ENCODE data around the gene SMARCE1. TPM values are rescaled to one million over a fixed set of nuclear protein-coding genes. Genes with fewer than 3 reads are reported as not detected.

The SMARCE1 gene
- total RNA-seq = 56.9 TPM
- long read RNA-seq, full-length matches to known transcripts = 11 of 12 reads
- long read RNA-seq, partial matches to known transcripts = 1 of 12 reads
- long read RNA-seq, other reads (novel, unspliced or antisense) = 0 of 12 reads

GRCh38 chr17:40647624-40648383, at the start of gene SMARCE1:
Gene SMARCE1 (minus strand): TSS chr17:40647818. CDS start chr17:40645802, 2,016 bp downstream.
- intact Hi-C loops (cut with DNase I) = no loop called here
- peak; percentile 91 for ATAC-seq
- peak; percentile 82 for DNase-seq (ENCODE audit: missing footprints)

DNA sequence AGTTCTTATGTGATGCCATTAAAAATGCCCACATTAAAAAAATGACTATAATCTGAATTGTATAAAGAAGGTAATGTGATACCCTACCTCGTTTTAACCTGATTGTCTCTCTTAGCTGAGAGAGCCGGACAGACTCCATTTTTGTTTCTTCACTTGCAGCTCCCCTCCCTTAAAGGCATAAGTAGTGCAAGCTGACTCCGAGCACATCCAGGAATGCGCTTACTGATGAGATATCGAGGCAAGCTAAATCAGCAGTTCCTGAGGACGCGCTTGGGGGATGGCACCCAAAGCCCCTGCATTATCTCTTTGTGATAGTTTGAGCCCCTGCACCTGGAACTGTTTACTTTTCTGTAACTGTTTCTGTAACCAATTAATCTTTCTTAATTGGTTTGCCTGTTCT, 49.7 kb upstream of the SMARCE1 start:
- DNase-seq (ENCODE audit: missing footprints) = no peak
- intact Hi-C loops (cut with DNase I) = no loop called here
- ATAC-seq = no peak

- DNase-seq (ENCODE audit: missing footprints) (no peak), ATAC-seq (no peak)
- intact Hi-C loops (cut with DNase I) = no loop called here
These were observed 49.0 kb upstream of the SMARCE1 start for GRCh38 chr17:40696651-40697072.

- intact Hi-C loops (cut with DNase I) = no loop called here
- DNase-seq (ENCODE audit: missing footprints) = no peak
- no peak for ATAC-seq
These were observed 48.4 kb upstream of the SMARCE1 start for GRCh38 chr17:40695874-40696472.

DNA sequence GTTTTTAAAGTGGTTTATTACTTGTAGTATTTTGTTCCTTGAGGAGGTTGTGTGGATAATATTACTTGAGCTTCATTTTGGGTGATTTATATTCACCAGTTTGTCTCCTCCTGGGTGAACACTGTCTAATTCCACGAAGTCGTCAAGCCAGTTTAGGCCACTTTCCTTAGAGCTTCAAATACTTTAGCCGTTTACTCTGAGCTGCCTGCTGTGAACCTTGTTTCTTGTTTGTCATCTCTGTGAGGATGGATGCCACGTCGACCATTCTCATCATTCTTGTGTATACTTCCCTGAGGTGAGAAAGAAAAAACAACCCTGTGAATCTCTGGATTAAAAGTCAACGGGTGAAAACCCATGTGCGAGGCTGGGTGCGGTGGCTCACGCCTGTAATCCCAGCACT, 47.0 kb upstream of the SMARCE1 start:
- intact Hi-C loops (cut with DNase I) = no loop called here
- DNase-seq (ENCODE audit: missing footprints) = no peak
- ATAC-seq = no peak

DNA sequence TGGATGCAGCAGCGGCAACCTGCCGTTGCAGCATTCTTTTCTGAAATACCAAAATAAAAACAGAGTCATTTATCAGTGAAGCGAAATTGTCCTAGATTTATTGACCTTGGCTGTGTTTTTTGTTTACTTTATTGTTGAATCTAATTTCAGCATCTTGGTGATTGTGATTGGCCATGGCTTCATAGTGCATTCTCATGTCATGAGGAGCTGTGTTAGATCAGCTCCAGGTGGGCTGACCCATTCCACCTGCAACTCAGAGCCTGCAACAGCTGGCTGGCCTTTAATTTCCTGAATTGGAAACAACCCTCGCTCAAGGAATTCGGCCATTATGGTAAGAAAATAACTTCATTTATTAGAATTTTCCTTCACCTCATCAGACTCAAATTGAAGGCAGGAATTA, 39.5 kb upstream of the SMARCE1 start:
- no peak for DNase-seq (ENCODE audit: missing footprints)
- ATAC-seq = no peak
- intact Hi-C loops (cut with DNase I) = no loop called here

DNA sequence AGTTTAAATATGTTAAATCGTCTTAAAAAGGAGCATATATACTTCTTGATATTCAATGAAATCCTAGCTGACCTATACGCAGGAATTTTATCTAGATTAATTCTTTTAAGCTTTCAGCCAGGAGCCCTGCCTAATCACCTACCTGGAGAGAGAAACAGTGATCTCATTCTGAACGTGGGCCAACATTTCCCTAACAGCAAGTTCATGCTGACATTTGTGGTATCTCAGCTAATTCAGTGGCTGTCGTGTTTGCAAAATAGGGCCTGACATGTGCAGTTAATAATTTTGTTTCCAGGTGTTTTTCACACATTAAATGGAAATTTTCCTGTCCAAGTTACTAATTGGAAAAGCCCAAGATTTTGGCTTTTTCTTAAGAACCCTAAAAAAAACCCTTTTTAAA, 38.6 kb upstream of the SMARCE1 start:
- no peak for ATAC-seq
- intact Hi-C loops (cut with DNase I) = no loop called here
- no peak for DNase-seq (ENCODE audit: missing footprints)

DNA sequence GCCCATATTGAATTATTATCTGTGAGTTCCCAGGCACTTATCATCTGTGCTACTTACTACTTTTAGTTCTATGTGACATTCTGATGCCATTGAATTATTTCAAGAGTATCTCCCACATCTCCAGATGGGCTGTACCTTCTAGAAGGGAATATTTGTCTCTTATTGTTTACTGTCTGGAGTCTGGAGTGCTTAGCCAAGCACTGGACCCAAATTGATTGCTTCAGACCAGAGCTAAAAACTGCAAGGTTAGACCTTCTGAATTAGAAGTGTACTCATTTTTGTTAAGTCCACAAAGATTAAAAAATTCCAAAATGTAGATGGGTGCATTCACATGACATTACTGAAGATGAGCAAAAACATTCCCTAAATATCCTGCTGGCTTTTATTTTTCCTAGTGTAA, 33.4 kb upstream of the SMARCE1 start:
- intact Hi-C loops (cut with DNase I) = no loop called here
- DNase-seq (ENCODE audit: missing footprints) (no peak), ATAC-seq (no peak)

- ATAC-seq (no peak), DNase-seq (ENCODE audit: missing footprints) (no peak)
- intact Hi-C loops (cut with DNase I) = no loop called here
These were observed 31.9 kb upstream of the SMARCE1 start for GRCh38 chr17:40679523-40679907.

- DNase-seq (ENCODE audit: missing footprints) = no peak
- ATAC-seq = no peak
- intact Hi-C loops (cut with DNase I) = no loop called here
These were observed 31.4 kb upstream of the SMARCE1 start for GRCh38 chr17:40678902-40679522.

GRCh38 chr17:40675905-40676304, 28.3 kb upstream of the SMARCE1 start:
- intact Hi-C loops (cut with DNase I) = no loop called here
- no peak for ATAC-seq

GRCh38 chr17:40672654-40673053, 25.0 kb upstream of the SMARCE1 start:
- intact Hi-C loops (cut with DNase I) = no loop called here
- no peak for ATAC-seq
- DNase-seq (ENCODE audit: missing footprints) = no peak

More at GRCh38 chr17:40675905-40676304, 28.3 kb upstream of the SMARCE1 start:
- DNase-seq (ENCODE audit: missing footprints) = no peak

DNA sequence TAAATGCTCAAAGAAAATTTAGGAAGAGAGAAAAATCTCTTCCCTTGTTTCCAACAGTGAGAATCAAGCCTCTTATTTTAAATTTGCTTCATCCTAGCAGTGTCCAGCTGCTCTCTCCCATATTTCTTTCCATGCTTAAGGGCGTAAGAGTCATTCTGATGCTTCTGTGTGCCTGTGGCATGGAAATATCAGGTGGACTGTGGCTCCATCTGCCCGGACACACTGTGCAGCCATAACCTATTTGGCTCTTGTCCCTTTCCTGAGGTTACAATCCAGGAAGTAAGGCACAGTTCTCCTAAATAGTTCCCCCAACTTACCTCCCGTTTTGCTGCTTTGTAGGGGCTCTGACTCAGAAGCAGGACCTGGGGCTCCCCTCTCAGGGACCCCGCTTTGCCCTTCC, 23.7 kb upstream of the SMARCE1 start:
- no peak for DNase-seq (ENCODE audit: missing footprints)
- intact Hi-C loops (cut with DNase I) = no loop called here
- no peak for ATAC-seq

DNA sequence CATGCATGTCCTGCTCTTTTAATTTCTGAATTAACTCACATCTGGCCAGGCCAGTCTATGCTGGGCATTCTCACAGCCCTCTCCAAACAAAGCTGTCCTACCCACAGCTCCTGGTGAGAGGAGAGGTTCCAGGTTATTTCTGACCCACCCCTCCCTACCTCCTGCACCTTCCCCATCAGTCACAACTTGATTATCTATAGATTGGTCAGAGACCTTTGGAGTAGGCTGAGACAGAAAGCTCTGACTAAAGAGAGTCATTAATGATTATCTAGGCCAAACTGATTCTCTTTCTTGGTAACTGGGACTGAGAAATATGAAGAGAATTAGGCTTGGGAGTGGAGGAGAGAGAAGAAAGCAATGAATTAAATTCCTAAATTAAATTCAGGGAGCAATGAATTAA, 18.7 kb upstream of the SMARCE1 start:
- ATAC-seq = no peak
- DNase-seq (ENCODE audit: missing footprints) = no peak
- intact Hi-C loops (cut with DNase I) = no loop called here

DNA sequence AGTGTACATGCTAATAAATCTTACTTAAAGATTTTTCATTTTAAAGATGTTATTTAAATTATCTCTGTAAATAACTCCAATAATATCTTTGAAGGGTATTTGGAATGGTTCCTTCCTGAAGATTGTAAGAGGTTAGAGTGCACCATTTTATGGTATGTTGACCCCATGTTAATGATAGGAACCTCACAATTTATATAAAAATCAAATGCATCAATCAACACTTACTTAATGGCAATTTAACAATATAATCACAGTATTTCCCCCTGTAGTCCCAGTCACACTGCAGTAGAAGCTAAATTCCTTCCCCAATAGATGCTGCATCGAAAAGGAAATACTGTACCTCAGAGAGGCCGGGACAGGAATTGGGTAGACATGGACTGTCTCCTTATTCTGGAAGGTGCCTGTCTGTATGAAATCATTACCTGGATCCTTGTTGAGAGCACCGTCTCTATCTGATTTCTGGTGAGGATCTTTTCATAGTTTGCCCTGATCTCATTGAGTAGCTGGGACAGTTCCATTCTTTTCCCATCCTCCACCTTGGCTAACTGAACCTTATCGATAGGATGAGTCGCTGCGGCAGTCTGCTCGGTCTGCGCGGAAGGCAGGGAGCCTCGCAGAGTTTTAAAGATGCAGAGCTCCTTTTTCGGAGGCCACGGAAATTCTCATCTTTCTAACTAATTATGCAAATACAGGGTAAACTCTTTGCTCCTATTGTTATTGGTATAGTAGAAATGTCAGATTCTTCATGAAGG, 17.1 kb upstream of the SMARCE1 start, which contains the start of gene KRT222:
Gene KRT222 (minus strand): TSS at position 596 of the 752 bp plus-strand sequence. CDS start 78 bp downstream, at position 518.
- intact Hi-C loops (cut with DNase I) = no loop called here
- no peak for ATAC-seq
- no peak for DNase-seq (ENCODE audit: missing footprints)

DNA sequence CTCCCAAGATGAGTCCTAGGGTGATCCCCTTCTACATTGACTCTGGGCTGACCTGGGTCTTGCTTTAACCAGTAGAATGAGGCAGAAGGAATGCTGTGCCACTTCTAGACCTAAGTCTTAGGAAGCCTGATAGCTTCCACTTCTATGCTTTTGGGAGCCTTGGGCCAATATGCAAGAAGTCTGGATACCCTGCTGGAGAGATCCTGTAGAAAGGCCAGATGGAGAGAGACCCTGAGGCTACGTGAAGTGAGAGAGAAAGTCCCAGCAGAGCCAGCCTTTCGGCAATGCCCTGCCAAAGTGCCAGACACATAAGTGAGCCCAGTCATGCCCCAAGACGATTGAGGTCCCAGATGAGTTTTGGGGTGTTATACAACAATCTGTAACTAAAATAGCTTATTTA, 15.6 kb upstream of the SMARCE1 start:
- intact Hi-C loops (cut with DNase I) = no loop called here
- ATAC-seq (no peak), DNase-seq (ENCODE audit: missing footprints) (no peak)

DNA sequence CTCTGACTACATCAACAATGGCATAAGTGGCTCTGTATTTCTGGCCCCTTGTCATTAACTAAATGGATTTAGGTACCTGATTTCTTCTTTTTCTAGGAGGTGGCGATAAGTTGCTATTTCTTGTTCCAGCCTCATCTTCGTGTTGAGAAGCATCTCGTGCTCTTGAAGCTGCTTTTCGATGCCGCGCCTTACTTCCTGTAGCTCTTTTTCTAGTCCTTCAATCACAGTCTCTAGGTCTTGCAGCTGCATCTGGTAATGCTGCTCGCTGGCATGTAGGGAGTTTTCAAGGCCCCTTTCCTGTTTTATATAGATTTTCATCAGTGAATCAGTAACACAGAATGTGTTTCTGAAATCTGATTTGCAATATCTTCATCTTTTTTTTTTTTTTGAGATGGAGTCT, 12.3 kb upstream of the SMARCE1 start:
- no peak for ATAC-seq
- intact Hi-C loops (cut with DNase I) = no loop called here
- no peak for DNase-seq (ENCODE audit: missing footprints)

- intact Hi-C loops (cut with DNase I) = no loop called here
- no peak for ATAC-seq
These were observed 10.8 kb upstream of the SMARCE1 start for GRCh38 chr17:40658396-40658795.

DNA sequence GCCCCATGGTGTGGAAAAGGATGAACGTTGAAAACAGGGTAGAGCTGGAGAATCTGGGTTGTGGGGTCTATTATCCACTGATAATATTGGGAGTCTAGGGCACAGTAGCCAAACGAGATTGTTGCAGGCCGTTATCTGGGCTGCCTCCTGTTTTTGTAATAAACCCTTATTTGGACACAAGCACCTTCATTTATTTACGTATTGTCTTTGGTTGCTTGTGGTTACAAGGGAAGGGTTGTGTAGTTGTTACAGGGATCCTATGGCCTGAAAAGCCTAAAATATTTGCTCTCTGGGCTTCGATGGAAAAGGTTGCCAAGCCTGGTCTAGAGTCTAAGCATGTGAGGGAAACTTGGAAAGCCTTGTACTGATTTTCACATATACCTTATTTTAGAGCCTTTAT, 4.3 kb upstream of the SMARCE1 start:
- ATAC-seq (no peak), DNase-seq (ENCODE audit: missing footprints) (no peak)
- intact Hi-C loops (cut with DNase I) = no loop called here

More at GRCh38 chr17:40658396-40658795, 10.8 kb upstream of the SMARCE1 start:
- no peak for DNase-seq (ENCODE audit: missing footprints)
